HepG2 (cell line): Measurements from ENCODE around the gene EIF4A3. TPM values are rescaled to one million over a fixed set of nuclear protein-coding genes. Genes with fewer than 3 reads are reported as not detected.

ENCODE experiments used
- CBX5 ChIP-seq: sonication (generic); formaldehyde crosslinking; IDR thresholded peaks from 2 replicates; pipeline ENCODE4 v1.4.0; 2020; ENCODE audit warnings: missing genetic modification reagents, borderline replicate concordance
- CHD2 ChIP-seq: IDR thresholded peaks from 2 replicates; pipeline ENCODE4 v1.6.1; 2011; ENCODE audit warnings: low read depth, low read length, improper control_type of control experiment
- E2F1 ChIP-seq: sonication (generic); formaldehyde crosslinking; IDR thresholded peaks from 2 replicates; pipeline ENCODE4 v1.5.0; 2020; ENCODE audit warnings: missing genetic modification reagents
- ELF1 ChIP-seq: sonication (generic); formaldehyde crosslinking; IDR thresholded peaks from 2 replicates; pipeline ENCODE4 v1.4.0; 2020; ENCODE audit warnings: missing genetic modification reagents
- ISX ChIP-seq: sonication (generic); formaldehyde crosslinking; conservative IDR thresholded peaks from 2 replicates; pipeline ENCODE4 v1.5.0; 2020; ENCODE audit warnings: missing genetic modification reagents
- MEF2D ChIP-seq: sonication (generic); formaldehyde crosslinking; IDR thresholded peaks from 2 replicates; pipeline ENCODE4 v1.5.1; 2020; ENCODE audit warnings: mild to moderate bottlenecking, missing genetic modification reagents
- MZF1 ChIP-seq: sonication (generic); formaldehyde crosslinking; IDR thresholded peaks from 2 replicates; pipeline ENCODE4 v1.8.1; 2023; ENCODE audit warnings: mild to moderate bottlenecking, missing genetic modification reagents, borderline replicate concordance
- RELA ChIP-seq: sonication (generic); formaldehyde crosslinking; IDR thresholded peaks from 2 replicates; pipeline ENCODE4 v1.4.0; 2020; ENCODE audit warnings: missing genetic modification reagents
- SIN3B ChIP-seq: fragments of 150-350 bp; IDR thresholded peaks from 2 replicates; pipeline ENCODE4 v1.6.1; 2014; ENCODE audit warnings: low read length
- SNRNP70 ChIP-seq: fragments of 200-400 bp; formaldehyde crosslinking; IDR thresholded peaks from 2 replicates; pipeline ENCODE4 v1.6.1; 2017; ENCODE audit warnings: mild to moderate bottlenecking, low read depth, low read length, moderate library complexity
- SOX13 ChIP-seq, 3 experiments: fragments of 450-650 bp in 1 of 3; sonication (generic) in 1 of 3; formaldehyde crosslinking in 1 of 3; IDR thresholded peaks in 2 of 3; conservative IDR thresholded peaks in 1 of 3; 2 replicates each; pipeline versions ENCODE4 v1.5.0 to v1.6.1; 2016 to 2020; ENCODE audit warnings: antibody characterized with exemption in 1 of 3, mild to moderate bottlenecking in 1 of 3, missing compliant biosample characterization in 1 of 3, missing genetic modification reagents in 1 of 3, moderate library complexity in 1 of 3
- SOX6 ChIP-seq, 2 experiments: fragments of 450-650 bp in 1 of 2; sonication (generic) in 1 of 2; formaldehyde crosslinking in 1 of 2; IDR thresholded peaks; 2 replicates each; pipeline versions ENCODE4 v1.4.0 to v1.6.1; 2017 to 2020; ENCODE audit warnings: antibody characterized with exemption in 1 of 2, mild to moderate bottlenecking in 1 of 2, missing genetic modification reagents in 1 of 2
- YY1 ChIP-seq: IDR thresholded peaks from 2 replicates; pipeline ENCODE4 v1.6.1; 2011; ENCODE audit warnings: low read length, low read depth, moderate library complexity, mild to moderate bottlenecking; ENCODE audit not compliant: insufficient read depth, insufficient replicate concordance
- ZNF296 ChIP-seq: sonication (generic); formaldehyde crosslinking; conservative IDR thresholded peaks from 2 replicates; pipeline ENCODE4 v1.5.0; 2020; ENCODE audit warnings: mild to moderate bottlenecking, missing genetic modification reagents
- ZNF530 ChIP-seq: sonication (generic); formaldehyde crosslinking; IDR thresholded peaks from 2 replicates; pipeline ENCODE4 v1.5.0; 2020; ENCODE audit warnings: low read depth, mild to moderate bottlenecking, missing genetic modification reagents
- ZNF576 ChIP-seq: sonication (generic); formaldehyde crosslinking; IDR thresholded peaks from 2 replicates; pipeline ENCODE4 v1.4.0; 2020; ENCODE audit warnings: mild to moderate bottlenecking, missing genetic modification reagents
- ZNF598 ChIP-seq: sonication (generic); formaldehyde crosslinking; IDR thresholded peaks from 2 replicates; pipeline ENCODE4 v1.5.1; 2020; ENCODE audit warnings: mild to moderate bottlenecking, missing genetic modification reagents, borderline replicate concordance
- ZNF674 ChIP-seq: sonication (generic); formaldehyde crosslinking; IDR thresholded peaks from 2 replicates; pipeline ENCODE4 v1.5.0; 2020; ENCODE audit warnings: low read depth, mild to moderate bottlenecking, missing genetic modification reagents
- ZNF720 ChIP-seq: sonication (generic); formaldehyde crosslinking; IDR thresholded peaks from 2 replicates; pipeline ENCODE4 v1.4.0; 2020; ENCODE audit warnings: missing genetic modification reagents
- ZNF724P ChIP-seq: sonication (generic); formaldehyde crosslinking; IDR thresholded peaks from 2 replicates; pipeline ENCODE4 v1.8.0; 2022; ENCODE audit warnings: missing genetic modification reagents, borderline replicate concordance
- ZNF841 ChIP-seq: sonication (generic); formaldehyde crosslinking; IDR thresholded peaks from 2 replicates; pipeline ENCODE4 v1.8.1; 2023; ENCODE audit warnings: missing genetic modification reagents, borderline replicate concordance
- ZZZ3 ChIP-seq: sonication (generic); formaldehyde crosslinking; IDR thresholded peaks from 2 replicates; pipeline ENCODE4 v1.4.0; 2020; ENCODE audit warnings: missing genetic modification reagents, mild to moderate bottlenecking, borderline replicate concordance
- polyA plus RNA-seq, 8 experiments: library from polyadenylated mRNA; depleted of rRNA in 3 of 8; stranded (reverse) in 7 of 8; unstranded in 1 of 8; fragments of >200 nt; fragmentation: Illumina TruSeq in 4 of 8; extraction: Trizol in 4 of 8; gene quantifications; 2 replicates each; pipeline versions ENCODE4 v1.2.1 to v1.2.3, GENCODE V29; 2011 to 2016; ENCODE audit warnings: low read depth in 4 of 8, missing spikeins in 1 of 8, mixed read lengths in 1 of 8; ENCODE audit not compliant: insufficient read depth in 1 of 8
- total RNA-seq, 5 experiments: library from RNA; depleted of rRNA; stranded (reverse); fragments of >200 nt; fragmentation: Illumina TruSeq; extraction: Trizol; gene quantifications; 2 replicates each; pipeline ENCODE4 v1.2.3, GENCODE V29; 2016; ENCODE audit warnings: low read depth in 1 of 5
- TF ChIP-seq, protein P1 (sequence below): sonication (generic); formaldehyde crosslinking; IDR thresholded peaks from 2 replicates; pipeline ENCODE4 v1.5.1; 2020; ENCODE audit warnings: missing genetic modification reagents, mild to moderate bottlenecking, borderline replicate concordance

Gene EIF4A3
- total and polyA plus RNA-seq, 2 of the 13 experiments (the other 11 are each of a cell fraction or from before 2014, with no cell fraction given): 145 to 187 TPM

DNA sequence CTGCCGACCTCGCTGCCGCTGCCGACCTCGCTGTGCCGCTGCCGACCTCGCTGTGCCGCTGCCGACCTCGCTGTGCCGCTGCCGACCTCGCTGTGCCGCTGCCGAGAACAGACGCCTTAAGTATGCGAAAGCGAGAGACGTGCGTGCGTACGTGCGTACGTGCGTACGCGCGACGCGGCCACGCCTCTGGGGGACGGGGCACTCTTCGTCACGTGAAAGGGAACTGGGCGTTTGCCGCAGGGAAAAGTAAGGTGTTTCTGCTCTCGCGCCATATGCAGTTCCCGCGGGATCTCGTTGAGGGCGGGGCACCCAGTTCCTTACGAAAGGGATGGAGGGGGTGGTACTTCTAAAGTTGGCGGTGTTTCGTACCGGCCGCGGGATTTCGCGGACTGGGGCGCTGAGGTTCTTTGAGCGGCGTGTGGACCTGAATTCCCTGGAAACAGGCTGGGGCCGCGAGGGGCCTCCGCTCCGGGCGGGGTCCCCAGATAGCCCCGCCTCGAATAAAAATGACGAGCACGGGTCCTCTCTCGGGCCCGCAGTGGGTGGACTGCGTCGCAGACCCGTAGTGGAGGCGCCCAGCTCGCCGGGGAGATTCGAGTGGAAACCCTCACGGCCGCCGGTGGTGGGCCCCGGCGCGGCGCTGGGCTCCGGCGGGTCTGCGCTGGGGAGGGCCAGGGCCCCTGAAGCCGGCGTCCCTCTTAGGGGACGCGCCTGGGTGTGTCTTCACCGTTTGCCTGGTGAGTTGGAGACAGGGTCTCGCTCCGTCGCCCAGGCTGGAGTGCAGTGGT, at the start of gene EIF4A3 (continued):
- TF ChIP-seq ZNF576: no peak
- TF ChIP-seq SIN3B: peak; percentile 55; the same call in 1 of the 2 replicates
- peak; percentile 95 for TF ChIP-seq ZZZ3
- peak; percentile 82 for TF ChIP-seq E2F1
- TF ChIP-seq CBX5 (CRISPR knock-in tag): peak; percentile 46; the same call in 1 of the 2 replicates
- TF ChIP-seq ZNF841 (CRISPR knock-in tag): no peak
- peak; percentile 64; the same call in 1 of the 2 replicates for TF ChIP-seq RELA (CRISPR knock-in tag)
- peak; percentile 98 for TF ChIP-seq CHD2
- TF ChIP-seq, protein P1, sequence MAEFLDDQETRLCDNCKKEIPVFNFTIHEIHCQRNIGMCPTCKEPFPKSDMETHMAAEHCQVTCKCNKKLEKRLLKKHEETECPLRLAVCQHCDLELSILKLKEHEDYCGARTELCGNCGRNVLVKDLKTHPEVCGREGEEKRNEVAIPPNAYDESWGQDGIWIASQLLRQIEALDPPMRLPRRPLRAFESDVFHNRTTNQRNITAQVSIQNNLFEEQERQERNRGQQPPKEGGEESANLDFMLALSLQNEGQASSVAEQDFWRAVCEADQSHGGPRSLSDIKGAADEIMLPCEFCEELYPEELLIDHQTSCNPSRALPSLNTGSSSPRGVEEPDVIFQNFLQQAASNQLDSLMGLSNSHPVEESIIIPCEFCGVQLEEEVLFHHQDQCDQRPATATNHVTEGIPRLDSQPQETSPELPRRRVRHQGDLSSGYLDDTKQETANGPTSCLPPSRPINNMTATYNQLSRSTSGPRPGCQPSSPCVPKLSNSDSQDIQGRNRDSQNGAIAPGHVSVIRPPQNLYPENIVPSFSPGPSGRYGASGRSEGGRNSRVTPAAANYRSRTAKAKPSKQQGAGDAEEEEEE (CRISPR knock-in tag): no peak
- TF ChIP-seq ZNF724P: no peak; the same call in 1 of the 2 replicates
- no peak for TF ChIP-seq SOX6 (IDR thresholded peaks at IDR 0.05)
- TF ChIP-seq SOX6 (CRISPR knock-in tag; IDR thresholded peaks at IDR 0.05): peak; percentile 71
- TF ChIP-seq ZNF598 (CRISPR knock-in tag): peak; percentile 98
- TF ChIP-seq SNRNP70: no peak
- peak; percentile 75; the same call in 1 of the 2 replicates for TF ChIP-seq ELF1 (CRISPR knock-in tag)
- peak; percentile 82 for TF ChIP-seq YY1
- no peak for TF ChIP-seq ZNF720 (CRISPR knock-in tag)
- no peak for TF ChIP-seq ZNF296 (CRISPR knock-in tag)
- peak; percentile 88 for TF ChIP-seq MEF2D (CRISPR knock-in tag)
- no peak for TF ChIP-seq SOX13 (IDR thresholded peaks at IDR 0.05)
- TF ChIP-seq SOX13 (CRISPR knock-in tag; conservative IDR thresholded peaks at IDR 0.05 in 1 of 2, IDR thresholded peaks at IDR 0.05 in 1 of 2): peak in 1 of 2 experiments; percentile 38; a peak in 1 of 4 replicates
- no peak for TF ChIP-seq ZNF530 (CRISPR knock-in tag)
- 0 out of 2 replicates have a peak, but pooled peaks have one; percentile 73 for TF ChIP-seq MZF1 (CRISPR knock-in tag)
- no peak for TF ChIP-seq ZNF674 (CRISPR knock-in tag)
- TF ChIP-seq ISX (CRISPR knock-in tag): no peak; the same call in none of the 2 replicates
